ENCODE data around the gene FTCD.

The FTCD gene

GRCh38 chr21:46118316-46119143, 36.8 kb downstream of the FTCD start:
- Histone ChIP-seq H3K9me2 (replicated peaks; ENCODE audit: insufficient read depth, low read length) (no peaks in the 10 kb centered on the region), H3K36me3 (replicated peaks; ENCODE audit: insufficient read depth, low read length) (no peaks in the 10 kb centered on the region), H3K27ac (ENCODE audit: low read length) (no peak overlapping the region), H3K4me2 (ENCODE audit: low read depth, low read length) (no peak overlapping the region), H3K27me3 (replicated peaks; ENCODE audit: insufficient read depth, low read length) (peaks cover 91% of the 10 kb centered on the region), H4K20me1 (ENCODE audit: insufficient read depth, low read length) (no peaks in the 10 kb centered on the region), H3K4me1 (ENCODE audit: low read length) (no peaks in the 10 kb centered on the region), H3K9me3 (replicated peaks; ENCODE audit: insufficient read depth, low read length) (no peaks in the 10 kb centered on the region), H3F3A (ENCODE audit: insufficient read depth, low read length) (no peaks in the 10 kb centered on the region), H2AFZ (ENCODE audit: low read length) (no peak overlapping the region), H3K79me2 (ENCODE audit: low read length) (no peaks in the 10 kb centered on the region), H3K9ac (ENCODE audit: low read length) (no peak overlapping the region), H3K4me3 (ENCODE audit: low read length) (no peak overlapping the region)
- TF ChIP-seq EZH2phosphoT487 (IDR thresholded peaks at IDR 0.05; ENCODE audit: low read length) (no peak), EZH2 (optimal IDR thresholded peaks at IDR 0.05; ENCODE audit: low read depth, low read length) (no peak)
- TF ChIP-seq, protein P1, sequence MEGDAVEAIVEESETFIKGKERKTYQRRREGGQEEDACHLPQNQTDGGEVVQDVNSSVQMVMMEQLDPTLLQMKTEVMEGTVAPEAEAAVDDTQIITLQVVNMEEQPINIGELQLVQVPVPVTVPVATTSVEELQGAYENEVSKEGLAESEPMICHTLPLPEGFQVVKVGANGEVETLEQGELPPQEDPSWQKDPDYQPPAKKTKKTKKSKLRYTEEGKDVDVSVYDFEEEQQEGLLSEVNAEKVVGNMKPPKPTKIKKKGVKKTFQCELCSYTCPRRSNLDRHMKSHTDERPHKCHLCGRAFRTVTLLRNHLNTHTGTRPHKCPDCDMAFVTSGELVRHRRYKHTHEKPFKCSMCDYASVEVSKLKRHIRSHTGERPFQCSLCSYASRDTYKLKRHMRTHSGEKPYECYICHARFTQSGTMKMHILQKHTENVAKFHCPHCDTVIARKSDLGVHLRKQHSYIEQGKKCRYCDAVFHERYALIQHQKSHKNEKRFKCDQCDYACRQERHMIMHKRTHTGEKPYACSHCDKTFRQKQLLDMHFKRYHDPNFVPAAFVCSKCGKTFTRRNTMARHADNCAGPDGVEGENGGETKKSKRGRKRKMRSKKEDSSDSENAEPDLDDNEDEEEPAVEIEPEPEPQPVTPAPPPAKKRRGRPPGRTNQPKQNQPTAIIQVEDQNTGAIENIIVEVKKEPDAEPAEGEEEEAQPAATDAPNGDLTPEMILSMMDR (IDR thresholded peaks at IDR 0.05; ENCODE audit: low read length), result no peak
- DNase-seq, result no peak

DNA sequence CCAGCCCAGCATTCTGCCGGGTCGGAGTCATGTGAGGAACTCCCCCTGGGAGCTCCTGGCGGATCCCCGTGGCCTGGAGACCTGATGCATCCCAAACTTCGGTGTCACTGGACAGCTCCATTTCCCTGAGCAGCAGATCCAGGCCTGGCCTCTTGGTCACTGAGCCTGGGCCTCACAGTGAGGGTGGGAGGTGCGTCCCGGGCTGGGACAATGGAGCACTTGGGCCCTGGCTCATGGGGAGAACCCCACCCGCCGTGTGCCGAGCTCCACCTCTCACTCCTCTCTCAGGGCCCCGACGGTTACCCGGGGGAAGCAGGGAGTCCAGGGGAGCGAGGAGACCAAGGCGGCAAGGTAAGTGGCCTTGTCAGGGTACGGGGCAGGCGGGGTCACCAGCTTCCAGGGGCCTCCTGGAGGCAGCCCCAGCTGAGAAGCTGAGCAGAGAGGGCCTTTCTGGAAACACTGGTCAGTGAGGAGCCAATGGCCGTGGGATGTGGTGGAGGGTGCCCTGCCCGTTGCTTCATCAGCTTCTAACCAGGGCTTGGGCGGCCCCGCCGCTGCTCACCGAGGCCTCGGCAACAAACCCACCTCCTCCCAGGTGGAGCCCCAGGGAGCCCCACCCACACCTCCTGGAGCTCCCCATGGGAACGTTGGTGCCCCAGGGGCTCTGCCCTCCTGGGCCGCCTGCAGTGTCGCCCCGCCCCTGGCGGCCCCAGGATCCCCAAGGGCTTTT, 37.6 kb downstream of the FTCD start:
- TF ChIP-seq, protein P1 (IDR thresholded peaks at IDR 0.05; ENCODE audit: low read length), result no peak
- TF ChIP-seq EZH2phosphoT487 (IDR thresholded peaks at IDR 0.05; ENCODE audit: low read length) (no peak), EZH2 (optimal IDR thresholded peaks at IDR 0.05; ENCODE audit: low read depth, low read length) (no peak)
- Histone ChIP-seq H3K4me2 (ENCODE audit: low read depth, low read length) (no peak overlapping the region), H4K20me1 (ENCODE audit: insufficient read depth, low read length) (no peaks in the 10 kb centered on the region), H3F3A (ENCODE audit: insufficient read depth, low read length) (no peaks in the 10 kb centered on the region), H3K36me3 (replicated peaks; ENCODE audit: insufficient read depth, low read length) (no peaks in the 10 kb centered on the region), H2AFZ (ENCODE audit: low read length) (no peak overlapping the region), H3K27me3 (replicated peaks; ENCODE audit: insufficient read depth, low read length) (peaks cover 97% of the 10 kb centered on the region), H3K79me2 (ENCODE audit: low read length) (no peaks in the 10 kb centered on the region), H3K4me3 (ENCODE audit: low read length) (no peak overlapping the region), H3K4me1 (ENCODE audit: low read length) (no peaks in the 10 kb centered on the region), H3K9me2 (replicated peaks; ENCODE audit: insufficient read depth, low read length) (no peaks in the 10 kb centered on the region), H3K9me3 (replicated peaks; ENCODE audit: insufficient read depth, low read length) (no peaks in the 10 kb centered on the region), H3K9ac (ENCODE audit: low read length) (no peak overlapping the region), H3K27ac (ENCODE audit: low read length) (no peak overlapping the region)
- no peak for DNase-seq

- H3F3A ChIP-seq (ENCODE audit: insufficient read depth, low read length), result no peaks in the 10 kb centered on the region
- H3K79me2 ChIP-seq (ENCODE audit: low read length), result no peaks in the 10 kb centered on the region
- H3K4me3 ChIP-seq (ENCODE audit: low read length), result no peak overlapping the region
- TF ChIP-seq EZH2 (optimal IDR thresholded peaks at IDR 0.05; ENCODE audit: low read depth, low read length) (no peak), EZH2phosphoT487 (IDR thresholded peaks at IDR 0.05; ENCODE audit: low read length) (no peak)
- TF ChIP-seq, protein P1 (IDR thresholded peaks at IDR 0.05; ENCODE audit: low read length), result no peak
- DNase-seq, result no peak
- H2AFZ ChIP-seq (ENCODE audit: low read length), result no peak overlapping the region
- no peaks in the 10 kb centered on the region for H3K9me3 ChIP-seq (replicated peaks; ENCODE audit: insufficient read depth, low read length)
- peaks cover 97% of the 10 kb centered on the region for H3K27me3 ChIP-seq (replicated peaks; ENCODE audit: insufficient read depth, low read length)
- no peaks in the 10 kb centered on the region for H3K36me3 ChIP-seq (replicated peaks; ENCODE audit: insufficient read depth, low read length)
- no peak overlapping the region for H3K4me2 ChIP-seq (ENCODE audit: low read depth, low read length)
- no peaks in the 10 kb centered on the region for H4K20me1 ChIP-seq (ENCODE audit: insufficient read depth, low read length)
- no peaks in the 10 kb centered on the region for H3K4me1 ChIP-seq (ENCODE audit: low read length)
- no peak overlapping the region for H3K27ac ChIP-seq (ENCODE audit: low read length)
- no peak overlapping the region for H3K9ac ChIP-seq (ENCODE audit: low read length)
- no peaks in the 10 kb centered on the region for H3K9me2 ChIP-seq (replicated peaks; ENCODE audit: insufficient read depth, low read length)
Measured at GRCh38 chr21:46116776-46117585, 38.4 kb downstream of the FTCD start.

Data from MM.1S (cell line).